HepG2 (cell line): Measurements from ENCODE around the gene TMEM184C. TPM values are rescaled to one million over a fixed set of nuclear protein-coding genes. Genes with fewer than 3 reads are reported as not detected.

Source experiments
- ATAC-seq: fragments of 200-7000 bp; cut with Tn5 transposase; 3 replicates; pipeline ENCODE4 v1.9.1; 2020; ENCODE audit warnings: mild to moderate bottlenecking, moderate library complexity
- BruUV-seq: library from RNA; stranded (reverse); fragments of 400-500 nt; replicated peaks from 2 replicates; lab custom pipeline; 2021; lab: Mats Ljungman, UMichigan
- CTCF ChIA-PET: fragments of 300-600 bp; formaldehyde crosslinking; extraction: SDS; loops from one replicate; lab custom pipeline; 2021; ENCODE audit warnings: low total read pairs, inconsistent platforms, low intra/inter-chr PET ratio; lab: Yijun Ruan, JAX
- POLR2A ChIA-PET: fragments of 350-600 bp; sonication (Branson Sonifier 250); formaldehyde crosslinking; loops from one replicate; lab custom pipeline; 2020; ENCODE audit warnings: antibody characterized with exemption, inconsistent platforms; lab: Yijun Ruan, JAX
- DNase-seq: peaks from one replicate; pipeline ENCODE4 v3.0.0-alpha.2; 2015; ENCODE audit warnings: low spot score
- FAIRE-seq: peaks from 3 replicates; lab custom pipeline; 2011; peaks lifted over from hg19 to GRCh38; lab: Jason Lieb, UNC
- H2AFZ ChIP-seq: one replicate; pipeline ENCODE4 v1.6.1; 2011; ENCODE audit warnings: low read length, inconsistent platforms
- H3K27ac ChIP-seq: fragments of 300-600 bp; 3 replicates; pipeline ENCODE4 v1.8.0; 2011; ENCODE audit warnings: mixed run types, mild to moderate bottlenecking, mixed read lengths, low read length, inconsistent platforms; ENCODE audit not compliant: insufficient read depth; ENCODE audit errors: extremely low read length
- H3K27me3 ChIP-seq, 2 experiments: fragments of 200-600 bp in 1 of 2; 2 replicates in 1 of 2; 3 replicates in 1 of 2; pipeline versions ENCODE4 v1.6.0 to v1.8.0; 2011; ENCODE audit warnings: low read length in 2 of 2, mild to moderate bottlenecking in 2 of 2, moderate library complexity in 2 of 2, inconsistent platforms in 1 of 2; ENCODE audit not compliant: insufficient read depth in 2 of 2, control insufficient read depth in 1 of 2
- H3K36me3 ChIP-seq, 2 experiments: fragments of 200-600 bp in 1 of 2; replicated peaks in 1 of 2; 2 replicates in 1 of 2; 3 replicates in 1 of 2; pipeline versions ENCODE4 v1.5.1 to v1.8.0; 2011; ENCODE audit warnings: low read length in 2 of 2, inconsistent platforms in 1 of 2; ENCODE audit not compliant: insufficient read depth in 2 of 2, control insufficient read depth in 1 of 2
- H3K4me1 ChIP-seq: 2 replicates; pipeline ENCODE4 v1.5.1; 2012; ENCODE audit warnings: low read length, inconsistent platforms; ENCODE audit not compliant: insufficient read depth
- H3K4me2 ChIP-seq: 2 replicates; pipeline ENCODE4 v1.6.0; 2011; ENCODE audit warnings: low read depth, low read length, inconsistent platforms
- H3K4me3 ChIP-seq, 3 experiments: fragments of 200-600 bp in 1 of 3; sonication (generic), shearing (Covaris generic) in 1 of 3; replicated peaks in 1 of 3; 2 replicates each; pipeline ENCODE4 v1.5.1; 2011 to 2016; ENCODE audit warnings: low read length in 3 of 3, inconsistent platforms in 2 of 3, low read depth in 2 of 3, mild to moderate bottlenecking in 2 of 3, control low read depth in 1 of 3, mixed read lengths in 1 of 3; ENCODE audit not compliant: insufficient read depth in 1 of 3
- H3K79me2 ChIP-seq: one replicate; pipeline ENCODE4 v1.6.1; 2011; ENCODE audit warnings: low read length, inconsistent platforms; ENCODE audit not compliant: insufficient read depth
- H3K9ac ChIP-seq: 2 replicates; pipeline ENCODE4 v1.6.0; 2011; ENCODE audit warnings: mild to moderate bottlenecking, low read depth, low read length, inconsistent platforms; ENCODE audit not compliant: insufficient read depth
- H3K9me3 ChIP-seq: 2 replicates; pipeline ENCODE4 v1.5.1; 2012; ENCODE audit warnings: mild to moderate bottlenecking, low read length
- H4K20me1 ChIP-seq: 2 replicates; pipeline ENCODE4 v1.6.0; 2011; ENCODE audit warnings: inconsistent platforms, mild to moderate bottlenecking, low read length, moderate library complexity; ENCODE audit not compliant: insufficient read depth
- BCL6 ChIP-seq: IDR thresholded peaks from 2 replicates; pipeline ENCODE4 v1.6.1; 2016; ENCODE audit warnings: missing genetic modification reagents, missing compliant biosample characterization
- ETV6 ChIP-seq: sonication (generic); formaldehyde crosslinking; conservative IDR thresholded peaks from 2 replicates; pipeline ENCODE4 v1.4.0; 2020; ENCODE audit warnings: missing genetic modification reagents
- GZF1 ChIP-seq: sonication (generic); formaldehyde crosslinking; IDR thresholded peaks from 2 replicates; pipeline ENCODE4 v1.5.1; 2020; ENCODE audit warnings: mild to moderate bottlenecking, missing genetic modification reagents
- HNRNPK ChIP-seq: fragments of 200-400 bp; formaldehyde crosslinking; IDR thresholded peaks from 2 replicates; pipeline ENCODE4 v1.6.1; 2018; ENCODE audit warnings: low read length, low read depth, moderate library complexity, mild to moderate bottlenecking; ENCODE audit not compliant: poor library complexity, severe bottlenecking
- PPARG ChIP-seq: conservative IDR thresholded peaks from 2 replicates; pipeline ENCODE4 v1.6.1; 2016; ENCODE audit warnings: missing biosample characterization, missing genetic modification reagents
- SRF ChIP-seq: IDR thresholded peaks from 2 replicates; pipeline ENCODE4 v1.6.1; 2011; ENCODE audit warnings: mild to moderate bottlenecking, low read depth, low read length, moderate library complexity
- TBX3 ChIP-seq: fragments of 450-650 bp; IDR thresholded peaks from 2 replicates; pipeline ENCODE4 v1.6.1; 2017; ENCODE audit warnings: antibody characterized with exemption, mild to moderate bottlenecking, inconsistent platforms, borderline replicate concordance
- ZBTB14 ChIP-seq: sonication (generic); formaldehyde crosslinking; IDR thresholded peaks from 2 replicates; pipeline ENCODE4 v1.4.0; 2020; ENCODE audit warnings: missing genetic modification reagents
- ZBTB44 ChIP-seq: sonication (generic); formaldehyde crosslinking; IDR thresholded peaks from 2 replicates; pipeline ENCODE4 v1.4.0; 2020; ENCODE audit warnings: missing genetic modification reagents
- ZMAT3 ChIP-seq: sonication (generic); formaldehyde crosslinking; conservative IDR thresholded peaks from 2 replicates; pipeline ENCODE4 v1.7.0; 2021; ENCODE audit warnings: missing genetic modification reagents
- WGBS: methylation state at CpG from one replicate; pipeline ENCODE4 v1.1.6; 2017; ENCODE audit warnings: low lambda C conversion rate; 5-methylcytosine and 5-hydroxymethylcytosine counted together
- in situ Hi-C: cut with HindIII; loops from 2 replicates; pipeline ENCODE4 v1.10.0; 2017; ENCODE audit warnings: low pct_unique_long_range_greater_than_20kb; ENCODE audit not compliant: extremely low pct_ligation_motif_present
- intact Hi-C: fragments of 100-400 bp; cut with micrococcal nuclease; formaldehyde crosslinking; loops from one replicate; pipeline ENCODE4 v1.10.0; 2022; ENCODE audit not compliant: unreplicated experiment
- polyA plus RNA-seq, 8 experiments: library from polyadenylated mRNA; depleted of rRNA in 3 of 8; stranded (reverse) in 7 of 8; unstranded in 1 of 8; fragments of >200 nt; fragmentation: Illumina TruSeq in 4 of 8; extraction: Trizol in 4 of 8; gene quantifications; 2 replicates each; pipeline versions ENCODE4 v1.2.1 to v1.2.3, GENCODE V29; 2011 to 2016; ENCODE audit warnings: low read depth in 4 of 8, missing spikeins in 1 of 8, mixed read lengths in 1 of 8; ENCODE audit not compliant: insufficient read depth in 1 of 8
- total RNA-seq, 5 experiments: library from RNA; depleted of rRNA; stranded (reverse); fragments of >200 nt; fragmentation: Illumina TruSeq; extraction: Trizol; gene quantifications; 2 replicates each; pipeline ENCODE4 v1.2.3, GENCODE V29; 2016; ENCODE audit warnings: low read depth in 1 of 5
- TF ChIP-seq, protein P1 (sequence below): IDR thresholded peaks from 2 replicates; pipeline ENCODE4 v1.4.0; 2020; ENCODE audit warnings: mild to moderate bottlenecking, missing genetic modification reagents

TMEM184C gene
- total and polyA plus RNA-seq, 2 of the 13 experiments (the other 11 are each of a cell fraction or from before 2014, with no cell fraction given) = 13.9 to 26.1 TPM

DNA sequence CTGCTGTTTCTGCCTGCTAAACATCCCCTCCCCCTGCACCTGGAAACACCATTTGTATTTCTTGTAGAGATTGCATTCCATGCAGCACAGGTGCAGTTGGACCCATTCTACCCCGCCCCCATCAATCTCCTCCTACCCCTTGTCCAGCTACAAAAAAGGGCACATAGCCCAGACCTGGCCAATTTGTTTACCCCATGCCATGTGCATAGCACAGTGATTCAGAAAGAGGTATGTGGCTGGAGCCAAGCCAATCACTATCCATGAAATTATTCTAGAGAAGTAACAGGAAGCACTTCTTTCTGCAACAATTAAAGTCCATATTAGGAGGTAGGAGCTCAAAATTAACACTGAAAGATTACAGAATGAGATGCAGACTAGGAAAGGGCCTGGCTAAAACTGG is 20.2 kb upstream of the TMEM184C start:
- intact Hi-C loops = no loop called here
- Histone ChIP-seq H3K9me3 (no peaks in the 10 kb centered on the region), H3K4me2 (no peak overlapping the region), H3K4me1 (no peaks in the 10 kb centered on the region), H3K36me3 (no peaks in the 10 kb centered on the region), H3K4me3 (no peak overlapping the region), H2AFZ (no peak overlapping the region), H3K27ac (no peak overlapping the region), H4K20me1 (no peaks in the 10 kb centered on the region), H3K9ac (no peak overlapping the region), H3K27me3 (no peaks in the 10 kb centered on the region), H3K79me2 (no peaks in the 10 kb centered on the region)
- 0% methylated on average over 1 of the region's 1 CpG for WGBS
- DNase-seq = no peak
- CTCF ChIA-PET = interaction anchor here (2.5 kb wide), 1 partner anchor 270 kb away, joined by 7 read pairs; no protein-coding TSS in a partner anchor
- no peak for FAIRE-seq
- no peak for TF ChIP-seq HNRNPK
- no peak for TF ChIP-seq ZBTB14 (CRISPR knock-in tag)
- no peak for TF ChIP-seq TBX3
- in situ Hi-C loops = loop anchor here (10.0 to 25.0 kb wide), 2 partner anchors 442 to 585 kb away; no protein-coding TSS in a partner anchor
- BruUV-seq = no TSS peak
- no peak for ATAC-seq
- POLR2A ChIA-PET = no interaction called here

GRCh38 chr4:147597561-147597960 is 19.6 kb upstream of the TMEM184C start:
- no peaks in the 10 kb centered on the region for H3K27me3 ChIP-seq
- H3K4me1 ChIP-seq = no peaks in the 10 kb centered on the region
- intact Hi-C loops (no loop called here), in situ Hi-C loops (loop anchor here (10.0 to 25.0 kb wide), 2 partner anchors 443 to 585 kb away; no protein-coding TSS in a partner anchor)
- no peak overlapping the region for H3K27ac ChIP-seq
- H3K4me3 ChIP-seq = no peak overlapping the region
- ChIA-PET POLR2A (no interaction called here), CTCF (interaction anchor here (2.5 kb wide), 1 partner anchor 269 kb away, joined by 7 read pairs; no protein-coding TSS in a partner anchor)
- 70% methylated on average over 2 of the region's 2 CpGs for WGBS
- no TSS peak for BruUV-seq
- DNase-seq = no peak
- H3K36me3 ChIP-seq = no peaks in the 10 kb centered on the region
- H2AFZ ChIP-seq = no peak overlapping the region
- H3K9ac ChIP-seq = no peak overlapping the region
- ATAC-seq = no peak
- H3K4me2 ChIP-seq = no peak overlapping the region
- FAIRE-seq = no peak
- H3K9me3 ChIP-seq = no peaks in the 10 kb centered on the region
- no peaks in the 10 kb centered on the region for H4K20me1 ChIP-seq
- no peaks in the 10 kb centered on the region for H3K79me2 ChIP-seq
- TF ChIP-seq, protein P1, sequence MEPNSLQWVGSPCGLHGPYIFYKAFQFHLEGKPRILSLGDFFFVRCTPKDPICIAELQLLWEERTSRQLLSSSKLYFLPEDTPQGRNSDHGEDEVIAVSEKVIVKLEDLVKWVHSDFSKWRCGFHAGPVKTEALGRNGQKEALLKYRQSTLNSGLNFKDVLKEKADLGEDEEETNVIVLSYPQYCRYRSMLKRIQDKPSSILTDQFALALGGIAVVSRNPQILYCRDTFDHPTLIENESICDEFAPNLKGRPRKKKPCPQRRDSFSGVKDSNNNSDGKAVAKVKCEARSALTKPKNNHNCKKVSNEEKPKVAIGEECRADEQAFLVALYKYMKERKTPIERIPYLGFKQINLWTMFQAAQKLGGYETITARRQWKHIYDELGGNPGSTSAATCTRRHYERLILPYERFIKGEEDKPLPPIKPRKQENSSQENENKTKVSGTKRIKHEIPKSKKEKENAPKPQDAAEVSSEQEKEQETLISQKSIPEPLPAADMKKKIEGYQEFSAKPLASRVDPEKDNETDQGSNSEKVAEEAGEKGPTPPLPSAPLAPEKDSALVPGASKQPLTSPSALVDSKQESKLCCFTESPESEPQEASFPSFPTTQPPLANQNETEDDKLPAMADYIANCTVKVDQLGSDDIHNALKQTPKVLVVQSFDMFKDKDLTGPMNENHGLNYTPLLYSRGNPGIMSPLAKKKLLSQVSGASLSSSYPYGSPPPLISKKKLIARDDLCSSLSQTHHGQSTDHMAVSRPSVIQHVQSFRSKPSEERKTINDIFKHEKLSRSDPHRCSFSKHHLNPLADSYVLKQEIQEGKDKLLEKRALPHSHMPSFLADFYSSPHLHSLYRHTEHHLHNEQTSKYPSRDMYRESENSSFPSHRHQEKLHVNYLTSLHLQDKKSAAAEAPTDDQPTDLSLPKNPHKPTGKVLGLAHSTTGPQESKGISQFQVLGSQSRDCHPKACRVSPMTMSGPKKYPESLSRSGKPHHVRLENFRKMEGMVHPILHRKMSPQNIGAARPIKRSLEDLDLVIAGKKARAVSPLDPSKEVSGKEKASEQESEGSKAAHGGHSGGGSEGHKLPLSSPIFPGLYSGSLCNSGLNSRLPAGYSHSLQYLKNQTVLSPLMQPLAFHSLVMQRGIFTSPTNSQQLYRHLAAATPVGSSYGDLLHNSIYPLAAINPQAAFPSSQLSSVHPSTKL (CRISPR knock-in tag) = no peak
- TF ChIP-seq GZF1 (CRISPR knock-in tag) (no peak), ZBTB44 (CRISPR knock-in tag) (no peak), ZMAT3 (no peak), SRF (no peak), PPARG (CRISPR knock-in tag) (no peak), ETV6 (CRISPR knock-in tag) (no peak), BCL6 (CRISPR knock-in tag) (no peak)
